CD1c-positive myeloid dendritic cell (primary cell): ENCODE data around the gene SPTSSA.
"Not testable (repeated sequence)": the region's sequence is repeated elsewhere in the genome, so short reads cannot be mapped to it uniquely, and the experiment has no call there.

Experiments
- DNase-seq: peaks from one replicate; pipeline ENCODE4 v3.0.0-alpha.2; 2016; ENCODE audit errors: extremely low spot score

The SPTSSA gene

DNA sequence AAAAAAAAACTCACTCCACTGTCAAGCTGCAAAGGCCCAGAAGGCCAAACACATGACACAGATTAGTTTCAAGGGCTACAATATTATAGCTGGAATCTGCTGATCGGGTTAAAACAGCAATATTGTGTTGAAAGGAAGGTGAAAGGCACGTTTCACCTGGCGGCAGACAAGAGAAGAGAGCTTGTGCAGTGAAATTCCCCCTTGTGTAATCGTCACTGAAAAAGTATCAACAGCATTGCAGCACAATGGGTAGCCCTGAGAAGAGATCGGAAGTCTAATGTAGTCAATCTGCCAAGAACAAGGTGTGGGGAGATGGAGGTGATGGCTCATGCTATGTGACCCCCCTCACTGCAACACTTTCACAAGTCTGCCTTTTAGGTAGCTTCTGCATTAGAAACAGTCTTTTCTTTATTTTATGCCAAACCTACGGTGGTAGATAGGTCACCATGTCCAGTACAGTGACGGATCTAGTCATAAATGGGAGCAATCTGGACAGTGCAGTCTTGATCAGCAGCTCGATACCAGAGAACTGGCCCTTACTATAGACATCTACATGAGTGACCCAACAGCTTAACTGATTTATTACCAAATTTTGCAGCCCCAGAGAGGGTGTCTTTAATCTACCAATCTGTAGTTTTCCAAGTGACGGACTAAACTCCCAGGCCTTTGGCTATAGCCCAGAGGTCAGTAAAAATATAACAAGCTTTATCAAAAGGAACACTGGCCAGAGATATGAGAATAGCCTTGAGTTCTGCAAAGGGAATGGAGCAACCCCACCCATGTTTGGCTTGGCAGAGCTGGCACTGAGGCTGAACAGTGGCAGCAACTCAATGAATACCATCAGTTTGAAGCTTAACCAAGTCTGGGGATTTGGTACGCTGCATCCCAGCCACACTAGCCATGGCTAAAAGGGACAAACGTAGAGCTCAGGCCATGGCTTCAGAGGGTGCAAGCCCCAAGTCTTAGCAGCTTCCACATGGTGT is 35.4 kb downstream of the SPTSSA start:
- DNase-seq, result no peak

DNA sequence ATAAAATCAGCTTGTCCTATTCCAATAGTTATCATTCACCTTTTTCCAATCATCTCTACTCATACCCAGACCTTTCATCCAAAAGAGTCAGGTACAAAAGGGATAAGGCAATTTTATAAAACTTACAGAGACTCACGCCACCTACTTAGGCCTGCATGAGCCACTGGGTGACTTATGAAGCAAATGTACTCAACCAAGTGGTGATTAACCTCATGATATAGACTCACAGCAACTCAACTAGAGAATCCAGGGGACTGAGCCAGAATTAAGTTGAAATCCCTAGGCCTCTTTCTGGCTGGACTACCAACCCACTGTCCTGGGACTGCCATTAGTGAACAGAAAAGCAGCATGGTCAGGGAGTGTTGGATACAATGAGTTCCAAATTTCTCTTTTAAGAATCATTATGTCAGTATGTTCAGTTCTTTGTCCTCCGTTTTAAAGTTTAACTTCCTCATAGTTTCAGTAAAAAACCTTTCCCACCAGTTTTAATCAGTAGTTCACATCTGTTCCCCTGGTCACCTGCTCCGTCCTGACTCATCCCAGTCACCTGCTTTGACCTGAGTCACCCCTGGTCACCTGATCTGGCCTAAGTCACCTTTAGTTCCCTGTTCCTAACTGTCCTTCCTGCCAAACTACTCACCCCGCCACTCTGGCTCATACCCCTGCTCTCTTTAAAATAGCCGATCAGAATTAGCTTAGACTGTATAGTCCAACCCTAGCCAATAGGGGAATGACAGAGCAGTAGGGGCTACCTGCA is 36.8 kb downstream of the SPTSSA start:
- DNase-seq, result no peak

DNA sequence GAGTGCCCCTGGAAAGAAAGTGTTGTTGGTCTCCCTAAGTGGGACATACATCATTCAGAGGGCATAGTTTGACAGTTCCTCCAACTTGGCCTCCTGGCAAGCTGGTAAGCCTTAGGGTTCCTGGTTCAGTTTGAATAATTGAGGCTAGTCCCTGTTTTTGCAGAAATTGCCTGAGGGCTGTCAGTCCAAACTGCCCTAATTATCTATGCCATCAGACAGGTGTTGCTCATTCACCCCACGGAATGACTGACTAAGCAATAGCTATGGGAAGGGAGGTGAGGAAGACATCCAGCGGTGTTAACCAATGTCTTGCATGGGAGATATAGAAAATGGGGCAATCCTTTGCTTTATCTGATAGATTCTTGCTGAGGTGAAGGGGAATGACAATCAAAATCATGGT is 37.6 kb downstream of the SPTSSA start:
- DNase-seq, result no peak

DNA sequence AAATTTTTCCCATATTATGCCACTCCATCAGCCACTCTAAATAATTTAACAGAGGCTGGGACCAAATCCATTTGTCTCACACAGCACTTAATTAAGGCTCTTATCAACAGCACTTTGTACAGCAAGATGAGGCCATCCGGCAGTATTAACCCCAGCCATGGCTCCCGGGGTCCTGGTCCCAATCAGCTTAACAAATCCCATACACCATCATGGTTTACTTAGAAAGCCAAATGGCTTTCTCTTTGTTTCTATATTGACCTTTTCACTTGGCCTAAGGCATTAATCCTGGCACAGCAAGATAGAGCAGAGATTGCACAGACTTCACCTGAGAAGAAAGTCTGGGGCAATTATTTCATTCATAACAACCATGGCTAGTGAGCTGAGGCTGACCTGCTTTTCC is 38.6 kb downstream of the SPTSSA start:
- DNase-seq, result no peak

DNA sequence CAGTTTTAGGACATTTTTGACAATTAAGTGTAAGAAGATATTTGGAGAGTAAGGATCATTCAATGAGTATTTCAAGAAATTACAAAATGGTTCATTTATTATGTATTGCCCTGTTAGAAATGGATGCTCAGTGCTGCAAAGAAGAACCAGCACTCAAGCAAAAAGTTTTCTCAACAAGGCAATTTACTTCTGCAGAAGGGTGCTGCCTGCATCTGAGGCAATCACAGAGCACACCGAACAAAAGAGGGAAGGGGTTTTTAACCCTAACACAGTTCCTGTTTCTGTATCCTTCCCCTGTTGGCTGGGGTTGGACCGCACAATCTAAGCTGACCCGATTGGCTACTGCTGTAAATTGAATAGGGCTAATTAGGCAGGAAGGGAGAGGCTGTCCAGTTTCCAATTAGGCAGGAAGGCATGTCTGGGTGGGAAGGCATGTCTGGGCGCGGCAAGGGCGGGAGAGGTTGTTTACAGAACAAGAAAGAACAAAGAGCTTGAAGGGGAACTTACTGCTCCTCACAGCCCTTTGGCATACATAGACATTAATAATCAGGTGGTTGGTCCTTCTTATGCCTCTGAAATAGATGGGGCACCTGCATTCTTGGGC is 41.4 kb downstream of the SPTSSA start:
- no peak for DNase-seq

DNA sequence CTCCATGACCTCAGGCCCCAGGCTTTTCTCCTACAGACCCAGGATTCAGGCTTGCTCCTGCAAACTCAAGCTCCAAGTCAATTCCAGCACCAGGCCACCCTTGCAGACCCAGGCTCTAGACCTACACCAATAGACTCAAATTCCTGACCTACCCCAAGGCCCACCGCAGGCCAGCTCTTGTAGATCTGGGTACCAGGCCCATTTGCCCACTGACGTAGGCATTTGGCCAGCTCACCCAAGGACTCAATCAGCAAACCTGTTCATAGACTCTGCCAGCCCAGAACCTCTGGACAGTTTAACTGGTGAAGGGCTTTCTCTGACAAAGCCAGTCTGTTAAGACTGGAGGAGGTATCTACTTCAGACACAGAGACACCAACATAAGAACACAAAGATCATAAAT is 52.3 kb downstream of the SPTSSA start:
- DNase-seq, result no peak

DNA sequence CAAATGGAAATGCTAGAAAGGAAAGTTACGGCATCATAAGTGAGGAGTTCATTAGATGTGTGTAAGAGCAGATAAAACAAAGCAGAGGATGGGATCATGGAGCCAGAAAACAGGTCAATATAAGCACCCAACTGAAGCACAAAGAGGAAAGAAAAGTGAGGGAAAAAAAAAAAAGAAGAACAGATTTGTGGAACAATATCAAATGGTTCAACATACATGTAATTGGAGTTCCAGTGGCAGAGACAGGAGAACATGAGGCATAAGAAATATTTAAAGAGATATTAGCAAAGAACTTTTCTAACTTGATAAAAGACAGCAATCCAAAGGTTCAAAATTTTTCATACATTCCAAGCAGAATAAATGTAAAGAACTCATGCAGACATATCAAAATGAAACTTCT is 54.1 kb downstream of the SPTSSA start:
- no peak for DNase-seq

DNA sequence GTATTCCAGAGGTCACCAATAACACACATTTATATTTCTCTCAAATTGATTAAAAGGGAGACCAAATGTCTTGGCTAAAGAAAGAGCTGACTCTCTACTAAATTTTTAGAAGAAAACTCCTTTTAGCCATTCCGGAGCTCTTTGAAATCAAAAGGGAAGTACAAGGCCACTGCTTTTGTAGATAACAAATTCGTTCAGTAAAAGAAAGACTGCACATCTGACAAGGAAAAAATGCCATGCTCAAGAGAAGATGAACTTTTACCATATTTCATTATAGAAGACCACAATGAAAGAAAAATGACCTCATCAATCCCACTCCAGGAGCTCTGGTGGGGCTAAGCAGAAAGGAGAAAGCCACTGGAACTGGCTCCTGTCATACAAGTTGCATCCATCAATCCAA is 57.6 kb downstream of the SPTSSA start:
- no peak for DNase-seq

DNA sequence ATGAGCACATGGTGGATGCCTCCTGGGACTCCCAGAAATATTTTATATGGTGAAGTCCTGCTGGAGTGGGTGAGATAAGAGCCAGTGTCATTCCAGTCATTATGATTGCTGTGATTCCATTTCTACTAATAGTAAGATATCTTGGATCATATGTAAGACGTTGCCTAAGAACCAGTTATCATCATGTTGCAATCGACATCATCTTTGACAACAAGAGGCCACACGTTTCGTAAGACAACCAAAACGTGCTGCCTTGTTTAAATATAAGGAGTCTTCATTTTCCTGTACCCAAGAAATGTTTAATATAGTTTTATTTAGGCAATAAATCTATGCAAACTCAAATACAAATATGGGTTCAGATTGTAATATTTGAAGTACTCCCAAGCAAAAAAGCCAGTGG is 58.4 kb downstream of the SPTSSA start:
- DNase-seq, result no peak

DNA sequence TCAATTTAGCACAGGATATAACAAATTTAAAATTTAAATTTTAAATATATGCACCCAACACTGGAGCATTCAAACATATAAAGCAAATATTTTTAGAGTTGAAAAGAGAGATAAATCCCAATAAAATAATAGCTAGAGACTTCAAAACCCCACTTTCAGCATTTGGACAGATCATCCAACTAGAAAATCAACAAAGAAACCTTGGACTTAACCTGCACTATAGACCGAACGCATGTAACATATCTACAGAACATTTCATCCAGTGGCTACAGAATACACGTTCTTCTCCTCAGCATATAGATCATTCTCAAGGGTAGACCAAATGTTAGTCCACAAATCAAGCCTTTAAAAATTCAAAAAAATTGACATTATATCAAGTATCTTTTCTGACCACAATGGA is 64.0 kb downstream of the SPTSSA start:
- no peak for DNase-seq

DNA sequence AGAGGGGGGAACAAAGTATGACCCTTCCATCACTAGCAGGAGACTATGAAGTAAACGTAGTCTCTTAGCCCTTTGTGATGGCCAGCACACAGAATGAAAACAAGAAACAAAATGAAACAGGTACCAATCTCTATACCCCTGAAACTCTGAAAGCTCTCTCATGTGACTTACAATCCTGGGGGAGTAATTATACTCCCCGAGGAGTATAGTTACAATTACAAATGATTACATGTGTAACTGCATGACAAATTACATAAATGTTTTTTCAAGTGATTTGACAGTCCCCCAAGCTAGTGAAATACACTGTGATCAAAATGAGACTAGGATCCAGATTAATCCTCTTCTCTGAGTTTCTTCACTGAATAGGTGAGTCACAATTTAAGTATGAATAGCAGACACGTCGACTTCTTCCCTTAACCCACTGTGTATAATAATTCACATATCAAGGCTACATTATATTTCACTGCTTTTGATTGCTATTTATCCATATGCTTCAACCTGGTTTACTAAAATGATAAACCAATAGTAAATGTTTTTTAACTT is 74.0 kb downstream of the SPTSSA start:
- DNase-seq, result no peak

DNA sequence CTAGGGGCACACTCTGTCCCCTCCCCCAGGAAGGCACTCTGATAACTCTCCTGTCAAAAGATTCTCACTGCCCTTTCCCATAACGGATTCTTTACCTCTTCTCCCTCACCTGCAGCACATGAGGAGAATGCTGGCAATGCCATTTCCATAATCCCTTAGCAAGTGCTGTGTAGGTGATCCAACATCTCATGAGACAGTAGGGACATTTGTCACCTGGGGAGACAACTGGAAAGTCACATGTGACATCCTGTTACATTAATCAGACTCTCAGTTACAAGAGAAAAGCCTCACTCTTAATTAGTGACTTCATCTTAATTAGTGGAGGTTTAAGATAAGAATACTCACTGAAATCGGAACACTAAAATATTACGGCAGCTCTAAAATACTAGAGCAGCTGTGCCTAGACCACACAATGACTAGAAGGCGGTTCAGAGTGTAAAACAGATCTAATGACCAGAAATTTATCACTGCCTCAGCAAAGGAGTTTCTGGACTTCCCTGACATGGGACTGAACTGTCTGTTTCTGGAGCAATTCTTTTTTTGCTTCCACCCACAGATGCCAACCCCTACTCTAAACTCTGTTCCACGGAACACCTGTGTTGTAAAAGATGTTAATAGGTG is 75.1 kb downstream of the SPTSSA start:
- no peak for DNase-seq

DNA sequence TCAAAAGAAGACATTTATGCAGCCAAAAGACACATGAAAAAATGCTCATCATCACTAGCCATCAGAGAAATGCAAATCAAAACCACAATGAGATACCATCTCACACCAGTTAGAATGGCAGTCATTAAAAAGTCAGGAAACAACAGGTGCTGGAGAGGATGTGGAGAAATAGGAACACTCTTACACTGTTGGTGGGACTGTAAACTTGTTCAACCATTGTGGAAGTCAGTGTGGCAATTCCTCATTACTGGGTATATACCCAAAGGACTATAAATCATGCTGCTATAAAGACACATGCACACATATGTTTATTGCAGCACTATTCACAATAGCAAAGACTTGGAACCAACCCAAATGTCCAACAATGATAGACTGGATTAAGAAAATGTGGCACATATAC is 76.2 kb downstream of the SPTSSA start:
- not testable (repeated sequence) for DNase-seq

DNA sequence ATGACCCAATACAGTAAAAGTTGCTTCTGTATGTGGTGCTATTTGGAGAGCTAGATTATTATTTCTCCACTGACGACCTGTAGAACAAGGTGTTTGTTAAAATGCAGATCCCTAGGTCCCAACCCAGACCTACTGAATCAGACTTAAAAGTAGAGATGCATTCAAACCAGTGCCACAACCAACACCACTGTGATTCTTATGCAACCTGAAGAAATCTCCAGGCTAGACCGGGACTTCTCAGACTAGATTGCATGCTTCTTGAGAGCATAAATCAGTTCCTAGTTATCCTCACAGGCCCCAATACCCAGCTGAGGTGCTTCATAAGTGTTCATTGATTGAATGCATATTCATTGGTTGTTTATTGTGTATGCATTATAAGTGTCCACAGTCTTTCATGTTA is 78.2 kb downstream of the SPTSSA start:
- no peak for DNase-seq
